GM19455 (cell line): ENCODE data around the gene FOXA2.

Experiments
- ATAC-seq: cut with Tn5 transposase; IDR thresholded peaks from one replicate; pipeline ENCODE4 v1.9.1; 2021; ENCODE audit not compliant: unreplicated experiment

The FOXA2 gene

GRCh38 chr20:22542427-22542826, 41.9 kb downstream of the FOXA2 start:
- ATAC-seq, result no peak

GRCh38 chr20:22540832-22541231, 43.5 kb downstream of the FOXA2 start:
- no peak for ATAC-seq

GRCh38 chr20:22536956-22537756, 47.2 kb downstream of the FOXA2 start:
- ATAC-seq, result no peak

GRCh38 chr20:22536141-22536828, 48.1 kb downstream of the FOXA2 start:
- no peak for ATAC-seq

- no peak for ATAC-seq
Observed at GRCh38 chr20:22535483-22535882, 48.9 kb downstream of the FOXA2 start.

GRCh38 chr20:22533823-22534751, 50.3 kb downstream of the FOXA2 start:
- ATAC-seq, result no peak

GRCh38 chr20:22532598-22532997, 51.8 kb downstream of the FOXA2 start:
- ATAC-seq, result no peak

GRCh38 chr20:22531756-22532155, 52.6 kb downstream of the FOXA2 start:
- no peak for ATAC-seq

GRCh38 chr20:22531056-22531615, 53.2 kb downstream of the FOXA2 start:
- ATAC-seq, result no peak
